ENCODE data around the gene MVB12B.
A peak's percentile ranks its signal among the peaks of the same experiment; 100 is the strongest.

MVB12B gene

GRCh38 chr9:126299706-126300276 lies 26.8 kb upstream of the MVB12B start:
- Histone ChIP-seq H3K9me3 (no peaks in the 10 kb centered on the region), H3K27ac (no peak overlapping the region), H3K4me1 (no peaks in the 10 kb centered on the region), H3K4me3 (no peak overlapping the region), H3K27me3 (peaks cover 0 to 34% of the 10 kb centered on the region in 2 donors), H3K36me3 (no peaks in the 10 kb centered on the region)
- intact Hi-C loops (cut with DNase I; ENCODE audit: low total_unique reads) = loop anchor here (5.0 kb wide), 1 partner anchor 98 kb away; no protein-coding TSS in a partner anchor
- TF ChIP-seq CTCF (IDR thresholded peaks at IDR 0.05) = no peak
- DNase-seq = no peak

DNA sequence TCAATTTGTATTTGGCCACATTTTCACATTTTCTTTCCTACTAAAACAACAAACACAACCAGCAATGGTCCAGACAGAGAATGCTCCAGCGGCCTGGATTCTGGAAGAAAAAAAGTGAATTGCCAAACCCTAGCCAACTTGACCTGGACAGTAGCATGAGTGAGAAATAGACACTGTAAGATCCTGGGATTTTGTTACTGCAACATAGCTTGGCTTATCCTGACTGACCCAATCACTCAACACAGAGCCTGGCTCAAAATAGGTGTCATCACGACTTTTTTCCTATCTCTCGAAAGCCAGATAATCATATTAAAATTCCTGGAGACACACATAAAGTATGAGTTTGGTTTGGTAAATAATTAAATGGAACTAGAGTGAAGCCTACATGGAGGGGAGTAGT lies 25.4 kb upstream of the MVB12B start:
- H3K4me1 ChIP-seq = no peaks in the 10 kb centered on the region
- TF ChIP-seq CTCF (IDR thresholded peaks at IDR 0.05) = no peak
- H3K36me3 ChIP-seq = no peaks in the 10 kb centered on the region
- DNase-seq = no peak
- H3K9me3 ChIP-seq = no peaks in the 10 kb centered on the region
- no peak overlapping the region for H3K4me3 ChIP-seq
- no peak overlapping the region for H3K27ac ChIP-seq
- peaks cover 0 to 23% of the 10 kb centered on the region in 2 donors for H3K27me3 ChIP-seq
- intact Hi-C loops (cut with DNase I; ENCODE audit: low total_unique reads) = loop anchor here (5.0 kb wide), 1 partner anchor 96 kb away; no protein-coding TSS in a partner anchor

DNA sequence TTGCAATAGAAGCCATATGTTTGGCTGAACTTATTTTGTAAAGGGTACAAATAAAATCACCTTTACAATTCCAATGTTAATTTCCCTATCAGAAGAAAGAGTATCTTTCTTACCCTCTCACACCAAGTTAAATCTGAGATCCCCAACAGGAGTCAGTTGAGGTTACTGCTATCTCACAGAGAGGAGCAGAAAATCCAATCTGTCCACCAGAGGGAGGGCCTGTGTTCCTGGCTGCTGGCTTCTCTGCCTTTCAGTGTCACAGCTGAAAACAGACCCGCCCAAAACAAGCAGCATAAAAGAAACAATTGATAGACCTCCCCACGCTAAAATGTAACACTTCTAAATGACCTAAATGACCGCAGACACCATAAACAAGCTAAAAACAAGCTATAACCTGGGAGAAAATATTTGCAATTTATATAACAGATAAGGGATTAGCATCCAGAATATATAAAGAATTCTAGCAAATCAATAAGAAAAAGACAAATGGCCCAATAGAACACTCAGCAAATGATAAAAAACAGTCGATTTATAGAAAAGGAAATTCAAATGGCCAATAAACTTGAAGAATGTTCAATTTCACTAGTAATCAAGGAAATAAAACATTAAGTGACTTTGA lies 24.5 kb upstream of the MVB12B start:
- Histone ChIP-seq H3K36me3 (no peaks in the 10 kb centered on the region), H3K9me3 (no peaks in the 10 kb centered on the region), H3K27ac (no peak overlapping the region), H3K4me1 (no peaks in the 10 kb centered on the region), H3K4me3 (no peak overlapping the region), H3K27me3 (peaks cover 0 to 20% of the 10 kb centered on the region in 2 donors)
- peak in 1 of 2 donors; percentile 48 for DNase-seq
- peak; percentile 57 to 62 for TF ChIP-seq CTCF (IDR thresholded peaks at IDR 0.05)
- intact Hi-C loops (cut with DNase I; ENCODE audit: low total_unique reads) = loop anchor here (5.0 kb wide), 1 partner anchor 95 kb away; no protein-coding TSS in a partner anchor

- Histone ChIP-seq H3K27ac (no peak overlapping the region), H3K4me3 (no peak overlapping the region), H3K9me3 (no peaks in the 10 kb centered on the region), H3K36me3 (no peaks in the 10 kb centered on the region), H3K27me3 (peaks cover 0 to 16% of the 10 kb centered on the region in 2 donors), H3K4me1 (no peaks in the 10 kb centered on the region)
- intact Hi-C loops (cut with DNase I; ENCODE audit: low total_unique reads) = loop anchor here (5.0 kb wide), 1 partner anchor 95 kb away; no protein-coding TSS in a partner anchor
- TF ChIP-seq CTCF (IDR thresholded peaks at IDR 0.05) = no peak
- DNase-seq = no peak
Measured at GRCh38 chr9:126302730-126303129, 23.9 kb upstream of the MVB12B start.

DNA sequence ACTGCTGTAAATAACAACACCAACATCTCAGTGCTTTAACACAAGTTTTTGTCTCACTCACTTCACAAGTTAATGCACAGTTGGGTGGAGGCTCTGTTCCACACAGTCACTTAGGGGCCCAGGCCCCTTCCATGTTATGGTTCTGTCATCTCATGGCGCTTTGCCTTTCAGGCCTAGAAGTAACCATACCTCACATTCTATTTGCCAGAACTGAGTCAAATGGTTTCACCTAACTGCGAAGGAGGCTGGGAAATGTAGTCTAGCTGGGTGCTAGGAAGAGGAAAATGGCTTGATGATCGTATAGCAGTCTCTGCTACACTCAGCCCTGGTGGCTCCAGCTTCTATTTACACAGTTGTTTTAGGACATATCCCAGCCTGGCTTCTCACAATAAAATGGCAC lies 23.1 kb upstream of the MVB12B start:
- TF ChIP-seq CTCF (IDR thresholded peaks at IDR 0.05) = no peak

More for the DNA sequence above, 23.1 kb upstream of the MVB12B start:
- Histone ChIP-seq H3K4me3 (no peak overlapping the region), H3K27me3 (peaks cover 0 to 8% of the 10 kb centered on the region in 2 donors), H3K4me1 (no peaks in the 10 kb centered on the region), H3K36me3 (no peaks in the 10 kb centered on the region), H3K27ac (no peak overlapping the region), H3K9me3 (no peaks in the 10 kb centered on the region)
- intact Hi-C loops (cut with DNase I; ENCODE audit: low total_unique reads) = loop anchor here (5.0 kb wide), 1 partner anchor 94 kb away; no protein-coding TSS in a partner anchor
- no peak for DNase-seq
